SW 1271 (cell line): ENCODE data around the gene DEF6.
"Not testable (repeated sequence)": the region's sequence is repeated elsewhere in the genome, so short reads cannot be mapped to it uniquely, and the experiment has no call there.

ENCODE experiments used
- DNase-seq, 2 experiments: peaks; one replicate each; lab custom pipeline; 2025; lab: John Stamatoyannopoulos, UW

Gene DEF6

DNA sequence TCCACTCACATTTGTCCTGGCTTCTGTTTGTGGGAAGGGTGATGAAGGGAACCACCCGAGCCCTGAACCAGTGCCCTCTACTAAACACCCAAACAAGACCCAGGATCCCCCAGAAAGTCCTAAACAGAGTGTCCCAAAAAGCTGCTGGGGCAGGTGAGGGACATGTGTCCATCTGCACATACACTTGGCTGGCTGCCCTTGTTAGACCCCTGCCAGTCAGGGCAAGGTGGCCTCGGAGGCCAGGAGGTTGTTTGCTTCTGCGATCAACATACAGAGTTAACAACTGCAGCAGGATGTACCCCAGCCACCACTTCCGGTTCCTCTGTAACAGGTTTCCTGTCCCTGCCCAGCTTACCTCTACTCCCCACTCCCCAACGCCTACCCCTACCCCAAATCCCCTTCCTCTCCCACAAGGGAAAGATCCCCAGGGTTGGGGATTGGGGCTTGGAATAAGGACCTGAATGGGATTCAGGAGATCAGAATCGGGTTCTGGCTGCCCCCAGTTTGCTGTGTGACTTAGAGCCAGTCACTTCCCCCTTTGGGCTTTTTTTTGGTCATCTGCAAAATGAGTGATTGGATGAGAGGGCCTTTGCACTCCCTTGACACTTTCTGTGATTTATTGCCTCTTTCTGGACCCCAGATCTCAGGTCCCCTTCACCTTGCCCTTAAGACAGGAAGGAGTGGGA is 13.9 kb downstream of the DEF6 start:
- no peak for DNase-seq

DNA sequence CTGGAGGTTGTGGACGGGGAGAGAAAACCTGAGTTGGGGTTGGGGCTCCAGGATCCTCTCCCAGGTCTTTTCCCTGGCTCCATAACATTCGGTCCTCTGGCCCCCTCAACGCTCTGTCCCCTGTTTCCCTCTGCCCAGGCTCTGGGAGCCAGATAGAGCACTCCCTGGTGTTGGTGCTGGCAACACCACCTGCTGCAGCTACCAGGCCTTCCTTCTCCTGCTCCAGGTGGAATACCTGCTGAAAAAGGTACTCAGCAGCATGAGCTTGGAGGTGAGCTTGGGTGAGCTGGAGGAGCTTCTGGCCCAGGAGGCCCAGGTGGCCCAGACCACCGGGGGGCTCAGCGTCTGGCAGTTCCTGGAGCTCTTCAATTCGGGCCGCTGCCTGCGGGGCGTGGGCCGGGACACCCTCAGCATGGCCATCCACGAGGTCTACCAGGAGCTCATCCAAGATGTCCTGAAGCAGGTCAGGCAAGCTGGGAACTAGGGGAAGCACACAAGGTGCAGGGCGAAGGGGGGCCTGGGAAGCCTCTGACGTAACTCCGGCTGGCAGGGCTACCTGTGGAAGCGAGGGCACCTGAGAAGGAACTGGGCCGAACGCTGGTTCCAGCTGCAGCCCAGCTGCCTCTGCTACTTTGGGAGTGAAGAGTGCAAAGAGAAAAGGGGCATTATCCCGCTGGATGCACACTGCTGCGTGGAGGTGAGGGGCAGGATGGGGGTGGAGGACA is 14.6 kb downstream of the DEF6 start:
- DNase-seq: no peak

DNA sequence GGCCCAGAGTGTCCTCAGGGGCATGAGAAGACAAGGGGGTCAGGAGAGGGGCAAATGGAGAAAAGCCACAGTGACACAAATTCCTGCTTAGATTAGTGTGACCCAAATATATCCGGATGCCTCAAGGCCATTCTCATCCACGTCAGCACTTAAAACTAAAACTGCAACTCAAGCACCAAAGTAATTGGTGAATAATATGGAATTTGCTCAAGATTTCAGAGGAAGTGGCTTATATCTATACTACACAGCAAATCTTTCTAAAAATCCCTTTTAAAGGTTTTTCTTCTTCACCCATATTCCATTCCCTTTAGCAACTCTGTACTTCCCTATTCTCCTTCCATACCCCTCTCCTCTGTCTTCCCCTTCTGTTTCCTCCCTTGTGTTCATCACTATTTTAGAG is 15.2 kb downstream of the DEF6 start:
- DNase-seq: no peak

DNA sequence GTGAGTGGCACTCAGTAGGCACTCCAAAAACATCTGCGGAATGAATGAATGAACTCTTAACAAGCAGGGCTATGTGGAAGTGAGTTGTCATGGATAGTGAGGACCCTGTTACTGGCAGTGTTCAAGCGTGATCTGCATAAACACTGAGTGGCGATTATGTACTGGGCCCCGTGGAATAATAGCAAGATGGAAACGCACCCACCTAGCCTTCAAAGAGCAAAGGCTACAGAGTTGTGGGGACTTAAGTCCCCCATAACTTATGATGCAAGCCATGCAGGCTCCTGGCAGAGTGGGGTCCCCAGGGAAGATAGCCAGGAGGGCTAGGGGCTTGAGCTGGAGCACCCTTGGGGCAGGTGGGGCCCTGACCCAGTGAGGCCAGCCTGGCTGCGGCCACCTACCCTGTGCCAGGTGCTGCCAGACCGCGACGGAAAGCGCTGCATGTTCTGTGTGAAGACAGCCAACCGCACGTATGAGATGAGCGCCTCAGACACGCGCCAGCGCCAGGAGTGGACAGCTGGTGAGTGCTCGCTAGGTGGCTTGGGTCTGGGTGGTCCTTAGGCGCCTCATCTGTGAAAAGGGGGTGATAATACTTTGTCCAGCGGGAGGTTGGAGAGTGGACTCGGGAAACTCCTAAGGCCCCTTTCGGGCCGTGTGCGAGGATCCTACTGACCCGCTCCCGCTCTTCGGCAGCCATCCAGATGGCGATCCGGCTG is 20.0 kb downstream of the DEF6 start:
- no peak for DNase-seq

DNA sequence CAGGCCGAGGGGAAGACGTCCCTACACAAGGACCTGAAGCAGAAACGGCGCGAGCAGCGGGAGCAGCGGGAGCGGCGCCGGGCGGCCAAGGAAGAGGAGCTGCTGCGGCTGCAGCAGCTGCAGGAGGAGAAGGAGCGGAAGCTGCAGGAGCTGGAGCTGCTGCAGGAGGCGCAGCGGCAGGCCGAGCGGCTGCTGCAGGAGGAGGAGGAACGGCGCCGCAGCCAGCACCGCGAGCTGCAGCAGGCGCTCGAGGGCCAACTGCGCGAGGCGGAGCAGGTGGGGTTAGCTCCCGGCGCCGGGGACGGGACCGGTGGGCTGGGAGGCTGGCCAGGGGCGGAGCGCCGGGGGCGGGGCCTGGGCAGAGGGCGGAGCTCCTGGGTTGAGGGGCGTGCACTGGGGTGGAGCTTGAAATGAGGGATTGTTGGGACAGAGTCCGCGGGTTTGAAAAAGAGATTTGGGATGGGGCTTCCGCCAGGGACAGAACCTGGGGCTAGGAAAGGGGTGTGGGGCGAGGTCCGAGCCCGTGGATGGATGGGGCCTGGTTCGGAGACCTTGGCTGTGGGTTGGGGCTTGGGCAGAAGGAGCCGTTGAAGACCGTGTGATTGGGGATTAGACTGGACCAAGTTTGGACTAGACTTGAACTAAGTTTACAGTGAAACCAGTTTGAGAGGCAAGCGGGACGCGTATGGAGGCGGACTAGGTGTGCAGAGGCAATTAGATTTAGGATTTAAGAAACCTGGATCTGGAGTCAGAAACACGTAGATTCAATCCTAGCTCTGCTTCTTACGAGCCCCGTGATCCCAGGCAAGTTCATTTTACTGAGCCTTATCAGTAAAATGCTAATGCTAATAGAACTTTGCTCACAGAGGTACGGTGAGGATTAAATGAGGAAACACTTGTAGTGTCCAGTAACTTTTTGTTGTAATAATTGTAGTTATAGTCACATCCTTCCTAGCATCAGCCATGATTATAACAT is 20.9 kb downstream of the DEF6 start:
- DNase-seq: peak in 1 of 2 experiments; percentile 21

DNA sequence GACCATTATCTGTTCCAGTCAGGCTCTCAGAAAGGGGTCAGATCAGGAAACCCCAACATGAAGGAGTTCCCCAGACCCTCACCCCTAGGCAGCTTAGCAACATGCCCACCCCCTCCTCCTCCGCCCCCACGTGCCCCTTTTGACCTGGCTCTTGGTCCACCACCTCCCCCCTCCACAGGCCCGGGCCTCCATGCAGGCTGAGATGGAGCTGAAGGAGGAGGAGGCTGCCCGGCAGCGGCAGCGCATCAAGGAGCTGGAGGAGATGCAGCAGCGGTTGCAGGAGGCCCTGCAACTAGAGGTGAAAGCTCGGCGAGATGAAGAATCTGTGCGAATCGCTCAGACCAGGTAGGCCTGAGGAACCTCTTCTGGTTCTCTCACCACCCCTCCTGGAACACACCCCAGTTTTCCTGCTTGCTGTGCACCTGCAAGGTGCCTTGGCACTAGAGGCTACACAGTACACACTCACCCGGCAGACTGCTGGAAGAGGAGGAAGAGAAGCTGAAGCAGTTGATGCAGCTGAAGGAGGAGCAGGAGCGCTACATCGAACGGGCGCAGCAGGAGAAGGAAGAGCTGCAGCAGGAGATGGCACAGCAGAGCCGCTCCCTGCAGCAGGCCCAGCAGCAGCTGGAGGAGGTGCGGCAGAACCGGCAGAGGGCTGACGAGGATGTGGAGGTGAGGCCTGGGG is 21.9 kb downstream of the DEF6 start:
- DNase-seq: no peak

DNA sequence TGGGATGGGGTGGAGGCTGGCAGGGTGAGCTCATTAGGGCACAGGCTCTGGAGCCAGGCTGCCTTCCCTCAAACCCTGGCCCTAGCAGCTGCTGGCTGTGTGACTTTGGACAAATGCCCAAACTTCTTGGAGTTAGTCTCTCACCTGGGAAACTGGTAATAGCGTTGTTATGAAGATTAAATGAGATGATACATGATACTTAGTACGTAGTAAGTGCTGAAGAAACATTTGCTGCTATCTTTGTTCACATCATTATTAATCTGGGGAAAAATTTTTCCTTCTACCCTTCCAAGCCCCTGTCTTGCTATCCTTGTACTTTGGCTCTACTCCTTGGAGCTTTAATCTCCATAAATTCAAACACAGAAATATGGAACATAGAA is 22.4 kb downstream of the DEF6 start:
- DNase-seq: no peak

DNA sequence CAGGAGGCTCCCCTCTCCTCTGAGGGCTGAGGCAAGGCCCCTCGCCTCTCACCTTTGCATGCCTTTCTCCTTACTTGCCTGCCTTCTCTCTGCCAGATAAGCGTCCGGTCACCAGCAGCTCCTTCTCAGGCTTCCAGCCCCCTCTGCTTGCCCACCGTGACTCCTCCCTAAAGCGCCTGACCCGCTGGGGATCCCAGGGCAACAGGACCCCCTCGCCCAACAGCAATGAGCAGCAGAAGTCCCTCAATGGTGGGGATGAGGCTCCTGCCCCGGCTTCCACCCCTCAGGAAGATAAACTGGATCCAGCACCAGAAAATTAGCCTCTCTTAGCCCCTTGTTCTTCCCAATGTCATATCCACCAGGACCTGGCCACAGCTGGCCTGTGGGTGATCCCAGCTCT is 23.5 kb downstream of the DEF6 start:
- DNase-seq: no peak

DNA sequence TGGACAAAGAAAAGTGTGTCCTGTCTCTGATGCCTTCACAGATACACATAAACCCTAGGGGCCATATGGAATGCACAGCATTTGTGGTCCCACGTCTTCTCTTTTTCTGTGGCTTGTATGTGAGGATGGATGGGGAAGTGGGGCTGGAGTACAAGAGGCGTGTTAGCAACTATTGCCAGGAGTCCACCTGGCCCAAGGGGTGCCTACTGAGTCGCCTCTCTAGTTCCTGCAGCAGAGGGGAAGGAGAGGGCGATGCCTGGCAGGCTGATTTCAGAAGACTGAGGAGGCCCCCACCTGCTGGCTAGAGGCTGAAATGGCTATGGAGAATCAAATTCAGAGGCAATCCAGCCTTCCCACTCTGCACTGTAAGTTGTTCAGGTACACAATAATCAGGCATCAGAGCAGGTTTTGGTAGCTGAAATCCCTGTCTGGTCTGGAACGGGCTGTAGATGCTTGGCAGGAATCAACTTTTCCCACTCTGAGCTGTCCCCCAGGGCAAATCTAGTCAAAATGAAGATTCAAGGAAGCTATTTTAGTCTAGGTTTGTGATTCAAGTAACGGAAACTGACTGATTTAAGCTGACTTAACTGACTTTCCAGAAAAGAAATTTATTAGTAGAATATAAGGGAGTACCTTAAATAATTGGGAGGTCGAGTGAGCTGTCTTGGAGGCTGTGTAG is 29.9 kb downstream of the DEF6 start:
- DNase-seq: peak in 1 of 2 experiments; percentile 41

DNA sequence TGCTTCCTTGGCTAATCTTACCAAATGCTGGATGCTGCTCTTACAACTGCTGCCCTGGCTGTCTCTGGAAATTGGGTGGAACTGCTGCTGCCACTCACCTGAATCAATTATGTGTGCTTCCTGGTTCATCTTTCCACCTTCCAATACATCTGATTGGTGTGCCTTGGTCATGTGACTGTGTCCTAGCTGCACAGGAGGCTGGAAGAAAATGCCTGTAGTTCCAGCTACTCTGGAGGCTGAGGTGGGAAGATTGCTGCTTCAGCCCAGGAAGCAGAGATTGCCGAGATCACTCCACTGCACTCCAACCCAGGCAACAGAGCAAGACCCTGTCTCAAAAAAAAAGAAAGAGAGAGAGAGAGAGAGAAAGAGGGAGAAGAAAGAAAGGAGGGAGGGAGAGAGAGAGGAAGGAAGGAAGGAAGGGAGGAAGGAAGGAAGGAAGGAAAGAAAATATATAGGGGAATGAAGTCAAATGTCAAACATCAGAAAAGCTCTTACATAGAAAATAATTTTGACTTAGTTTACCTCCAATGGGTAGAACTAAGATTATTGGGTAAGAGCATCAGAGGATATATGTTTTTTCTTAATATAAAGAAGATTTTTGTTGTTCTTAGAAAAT is 30.6 kb downstream of the DEF6 start:
- DNase-seq: no peak

DNA sequence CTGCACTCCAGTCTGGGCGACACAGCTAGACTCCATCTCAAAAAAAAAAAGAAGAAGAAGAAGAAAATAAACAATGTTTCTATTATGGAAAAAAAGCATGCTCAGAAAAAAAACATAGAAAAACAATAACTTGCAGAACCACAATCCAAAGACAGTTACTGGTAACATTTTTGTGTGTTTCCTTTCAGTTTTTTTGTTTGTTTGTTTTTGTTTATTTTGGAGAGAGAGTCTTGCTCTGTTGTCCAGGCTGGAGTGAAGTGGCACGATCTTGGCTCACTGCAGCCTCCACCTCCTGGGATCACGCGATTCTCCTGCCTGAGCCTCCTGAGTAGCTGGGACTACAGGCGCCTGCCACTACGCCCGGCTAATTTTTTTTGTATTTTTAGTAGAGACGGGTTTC is 31.3 kb downstream of the DEF6 start:
- DNase-seq: not testable (repeated sequence)

DNA sequence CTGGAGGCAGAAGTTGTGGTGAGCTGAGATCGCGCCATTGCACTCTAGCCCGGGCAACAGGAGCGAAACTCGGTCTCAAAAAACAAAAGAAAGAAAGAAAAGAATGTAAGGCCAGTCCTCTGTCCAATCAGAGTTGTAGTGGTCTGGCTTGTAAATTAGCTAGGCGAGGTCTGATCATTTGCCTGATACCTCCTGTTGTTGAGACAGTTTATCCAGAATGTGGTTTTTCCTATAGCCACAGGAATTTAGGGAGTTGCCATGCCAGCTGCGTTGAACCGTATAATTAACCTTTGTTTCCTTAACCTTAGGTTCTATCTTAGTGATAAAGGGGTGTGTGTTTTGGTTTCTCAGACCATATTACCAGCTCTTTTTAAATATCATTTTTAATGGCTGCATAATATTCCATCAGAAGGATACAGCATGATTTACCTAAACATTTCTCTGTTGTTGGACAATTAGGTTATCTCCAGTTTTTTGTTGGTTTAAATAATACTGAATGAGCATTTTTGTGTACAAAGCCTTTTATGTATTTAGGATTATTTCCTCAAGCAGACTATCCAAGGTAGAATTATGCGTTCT is 33.0 kb downstream of the DEF6 start:
- no peak for DNase-seq

DNA sequence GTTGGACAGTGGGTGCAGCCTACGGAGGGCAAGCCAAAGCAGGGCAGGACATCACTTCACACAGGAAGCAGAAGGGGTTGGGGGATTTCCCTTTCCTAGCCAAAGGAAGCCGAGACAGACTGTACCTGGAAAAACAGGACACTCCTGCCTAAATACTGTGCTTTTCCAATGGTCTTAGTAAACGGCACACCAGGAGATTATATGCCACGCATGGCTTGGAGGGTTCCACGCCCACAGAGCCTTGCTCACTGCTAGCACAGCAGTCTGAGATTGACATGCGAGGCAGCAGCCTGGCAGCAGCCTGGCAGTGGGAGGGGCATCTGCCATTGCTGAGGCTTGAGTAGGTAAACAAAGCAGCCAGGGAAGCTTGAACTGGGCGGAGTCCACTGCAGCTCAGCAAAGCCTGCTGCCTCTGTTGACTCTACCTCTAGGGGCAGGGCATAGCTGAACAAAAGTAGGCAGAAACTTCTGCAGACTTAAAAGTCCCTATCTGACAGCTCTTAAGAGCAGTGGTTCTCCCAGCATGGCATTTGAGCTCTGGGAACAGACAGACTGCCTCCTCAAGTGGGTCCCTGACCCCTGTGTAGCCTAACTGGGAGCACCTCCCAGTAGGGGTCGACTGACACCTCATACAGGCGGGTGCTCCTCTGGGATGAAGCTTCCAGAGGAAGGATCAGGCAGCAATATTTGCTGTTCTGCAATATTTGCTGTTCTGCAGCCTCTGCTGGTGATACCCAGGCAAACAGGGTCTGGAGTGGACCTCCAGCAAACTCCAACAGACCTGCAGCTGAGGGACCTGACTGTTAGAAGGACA is 34.7 kb downstream of the DEF6 start:
- DNase-seq: peak; percentile 16 to 31

DNA sequence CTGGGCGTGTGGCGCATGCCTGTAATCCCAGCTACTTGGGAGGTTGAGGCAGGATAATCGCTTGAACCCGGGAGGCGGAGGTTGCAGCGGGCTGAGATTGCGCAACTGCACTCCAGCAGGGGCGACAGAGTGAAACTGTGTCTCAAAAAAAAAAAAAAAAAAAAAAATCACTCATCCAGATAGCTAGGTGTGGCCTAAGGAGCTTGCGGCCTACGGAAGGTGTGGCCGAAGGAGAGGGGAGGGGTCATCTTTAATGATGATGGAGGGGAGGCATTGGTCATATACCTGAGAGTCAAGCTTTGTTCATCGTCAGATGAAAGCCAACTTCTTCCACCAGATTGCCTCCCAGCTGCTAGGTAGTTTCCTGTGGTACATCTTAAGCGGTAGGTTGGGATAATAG is 43.9 kb downstream of the DEF6 start:
- no peak for DNase-seq

DNA sequence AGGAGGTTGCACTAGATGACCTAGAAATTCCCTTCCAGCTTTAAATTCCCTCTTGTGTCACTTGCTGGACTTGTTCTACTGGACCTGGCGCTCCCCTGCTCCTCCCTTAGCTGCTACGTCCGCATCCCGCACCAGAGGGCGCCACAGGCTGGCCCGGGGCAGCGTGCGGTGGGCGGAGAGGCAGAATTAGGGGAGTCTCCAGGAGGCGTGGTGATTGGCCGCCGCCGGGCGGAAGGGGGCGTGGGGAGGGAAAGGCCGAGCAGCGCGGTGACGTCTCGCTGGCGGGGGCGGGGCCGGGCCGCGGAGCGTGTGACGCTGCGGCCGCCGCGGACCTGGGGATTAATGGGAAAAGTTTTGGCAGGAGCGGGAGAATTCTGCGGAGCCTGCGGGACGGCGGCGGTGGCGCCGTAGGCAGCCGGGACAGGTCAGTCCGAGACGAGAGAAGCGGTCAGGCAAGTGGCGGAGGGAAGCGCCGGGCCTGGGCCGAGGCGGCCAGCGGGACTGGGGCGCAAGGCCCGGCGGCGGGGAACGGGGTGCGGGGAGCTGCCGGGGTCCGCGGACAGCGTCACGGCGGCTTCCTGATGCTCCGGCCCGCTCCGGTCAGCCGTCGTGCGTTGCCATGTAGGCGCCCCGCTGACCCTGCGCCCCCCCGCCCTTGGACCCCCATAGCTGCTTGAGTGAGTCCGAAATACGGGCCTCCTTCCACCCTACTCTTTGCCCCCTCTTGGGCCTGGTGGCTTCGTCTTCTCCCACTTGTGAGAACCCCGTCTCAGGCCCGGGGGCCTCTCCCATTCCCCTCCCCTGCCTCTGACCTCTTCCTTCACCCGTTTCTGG is 44.9 kb downstream of the DEF6 start, which contains the start of gene PPARD:
Gene PPARD (plus strand): TSS at position 301 of the 834 bp plus-strand sequence. CDS start 68,530 bp downstream, outside the sequence.
- peak; percentile 68 to 95 for DNase-seq

DNA sequence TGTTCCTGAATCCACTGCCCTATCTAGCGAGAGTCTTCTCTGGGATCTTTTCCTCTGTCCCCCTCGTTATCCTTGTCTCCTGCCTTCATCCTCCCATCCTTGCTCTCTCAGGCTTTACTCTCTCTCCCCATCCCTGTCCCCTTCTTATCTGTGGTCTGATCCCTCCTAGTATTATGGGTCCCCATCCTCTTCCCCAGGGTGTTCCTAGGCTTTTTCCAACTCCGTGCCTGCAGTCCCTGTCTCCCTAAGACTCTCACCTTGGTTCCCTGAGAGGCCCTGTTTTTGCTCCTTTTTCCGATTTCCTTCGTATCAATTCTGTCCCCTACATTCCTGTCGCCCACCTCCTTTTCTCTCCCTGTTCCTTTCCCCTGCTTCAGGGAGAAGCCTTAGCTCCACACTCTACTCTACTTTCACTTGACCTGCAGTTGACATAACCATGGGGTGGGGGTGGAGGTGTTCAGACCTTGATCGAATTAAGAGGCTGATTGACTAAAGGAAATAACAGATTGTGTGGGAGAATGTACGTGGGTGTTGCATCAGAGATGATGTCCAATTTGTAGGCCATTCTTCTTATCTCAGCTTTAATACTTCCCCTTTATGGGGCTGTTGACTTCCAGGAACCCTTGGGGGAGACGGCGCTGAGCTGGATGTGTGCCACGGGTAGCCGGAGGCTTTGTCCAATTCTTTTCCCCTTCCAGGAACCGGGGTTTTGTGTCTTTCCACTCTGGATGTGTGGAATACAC is 45.6 kb downstream of the DEF6 start:
- no peak for DNase-seq

DNA sequence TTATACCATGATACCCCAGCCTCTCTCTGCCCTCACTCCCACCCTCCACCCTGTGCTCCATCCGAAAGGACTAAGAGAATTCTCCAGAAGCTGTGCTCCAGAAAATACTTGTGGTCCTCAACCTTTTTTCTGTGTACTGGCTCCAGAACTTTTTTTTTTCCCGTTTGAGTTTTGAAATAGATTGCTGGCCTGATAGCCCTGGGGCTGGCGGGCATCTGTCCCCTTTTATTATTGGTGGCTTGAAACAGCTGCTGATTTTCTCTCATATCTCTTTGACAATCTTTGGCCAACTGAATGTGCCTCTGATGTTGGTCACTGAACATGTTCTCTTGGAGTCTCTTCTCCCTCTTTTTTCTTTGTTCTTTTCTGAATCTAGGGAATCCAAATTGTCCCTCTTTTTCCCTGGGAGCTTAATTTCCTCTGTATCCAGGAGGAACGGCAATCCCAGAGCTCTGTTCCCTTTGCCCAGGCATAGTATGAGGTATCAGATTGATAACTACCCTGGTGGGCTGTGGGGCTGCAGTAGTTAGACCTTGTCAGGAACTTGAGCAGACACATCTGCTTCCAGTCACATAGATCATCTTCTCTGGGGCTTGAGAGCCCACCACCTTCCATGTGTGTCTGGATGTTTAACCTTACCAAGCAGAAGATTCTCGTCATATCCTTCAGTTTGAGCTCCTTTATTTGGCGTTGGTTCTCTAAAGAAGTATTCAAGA is 46.4 kb downstream of the DEF6 start:
- no peak for DNase-seq
